ENCODE measurements around the gene MTCL1. TPM values are rescaled to one million over a fixed set of nuclear protein-coding genes. Genes with fewer than 3 reads are reported as not detected.

MTCL1 gene
- total RNA-seq, 1 donor from 2014 or later, result 16.3 TPM

DNA sequence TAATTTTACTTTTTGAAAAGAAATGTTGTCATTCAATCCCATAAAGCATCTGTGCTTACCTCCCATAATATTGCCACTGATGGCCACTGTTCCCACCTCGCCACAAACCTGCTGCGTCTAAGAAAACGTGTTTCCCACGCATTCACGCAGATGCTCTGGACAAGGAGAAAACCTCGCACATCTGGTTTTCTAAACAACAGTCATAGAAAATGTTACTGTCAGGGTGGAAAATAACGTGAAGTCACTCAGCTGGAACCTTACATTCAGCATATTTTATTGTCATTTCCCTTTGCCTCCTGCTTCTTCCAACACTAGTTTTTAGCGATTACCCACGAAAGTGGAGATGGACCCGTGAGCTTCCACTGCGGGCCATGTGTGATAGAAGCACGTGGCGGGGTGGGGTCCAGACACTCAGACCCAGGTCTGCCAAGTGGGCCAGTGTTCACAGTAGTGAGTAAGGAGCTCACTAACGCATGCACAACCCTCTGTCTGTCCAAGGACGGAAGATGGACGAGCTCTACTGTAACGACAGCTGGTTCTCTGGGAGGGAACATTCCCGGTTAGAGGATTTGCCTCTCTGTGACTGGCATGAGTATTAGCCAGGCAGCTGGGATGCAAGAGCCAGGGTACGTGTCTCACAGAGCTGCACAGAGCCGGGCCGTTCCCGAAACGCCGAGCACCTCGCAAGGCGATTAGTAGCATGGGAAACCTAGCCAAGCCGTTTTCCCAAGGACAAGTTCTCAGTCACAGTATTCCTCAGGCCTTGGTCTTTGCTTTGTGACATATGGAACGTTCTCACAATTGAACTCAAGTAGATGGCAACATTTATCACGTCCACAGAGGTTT, 94.5 kb downstream of the MTCL1 start:
- peak; percentile 50 for DNase-seq (ENCODE audit: low spot score)
- intact Hi-C loops (cut with DNase I), result no loop called here

DNA sequence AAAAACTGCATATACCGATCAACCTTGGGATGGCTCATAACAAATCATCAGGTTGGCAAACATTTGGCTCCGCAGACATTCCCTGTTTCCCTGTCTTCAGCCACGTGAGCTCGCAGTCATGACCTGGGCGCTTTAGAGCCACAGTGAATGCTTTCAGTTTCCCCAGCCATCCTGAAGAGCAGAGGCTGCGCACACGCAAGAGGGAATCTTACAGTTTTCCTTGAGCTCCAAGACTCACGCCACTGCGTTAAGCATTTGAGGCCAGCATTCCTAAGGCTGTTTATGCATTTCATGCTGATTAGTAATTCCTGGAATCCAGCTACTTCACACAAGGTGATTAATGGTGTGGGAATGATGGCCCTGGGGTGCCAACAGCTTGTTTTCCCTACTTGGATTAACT, 95.1 kb downstream of the MTCL1 start:
- intact Hi-C loops (cut with DNase I), result no loop called here
- peak; percentile 39 for DNase-seq (ENCODE audit: low spot score)

DNA sequence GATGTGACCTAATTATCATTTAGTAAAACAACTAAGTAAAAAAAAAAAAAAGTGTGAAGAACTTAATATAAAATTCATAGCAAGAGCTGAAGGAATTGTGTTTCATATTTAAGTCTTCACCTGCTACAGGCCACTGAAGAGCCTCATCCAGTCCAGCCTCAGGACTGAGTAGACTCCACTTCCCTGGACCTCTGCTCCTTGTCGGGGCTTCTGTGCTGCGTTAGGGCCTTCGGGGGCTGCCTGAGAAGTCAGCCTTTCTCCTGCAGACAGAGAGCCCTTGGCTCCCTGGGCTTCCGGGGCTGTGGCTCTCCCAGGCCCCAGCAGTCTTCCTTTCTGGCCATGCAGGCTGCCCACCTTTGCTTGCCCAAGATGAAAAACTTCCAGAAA, 95.5 kb downstream of the MTCL1 start:
- intact Hi-C loops (cut with DNase I), result no loop called here
- DNase-seq (ENCODE audit: low spot score), result no peak

- intact Hi-C loops (cut with DNase I), result no loop called here
- peak; percentile 65 for DNase-seq (ENCODE audit: low spot score)
Measured at GRCh38 chr18:8801263-8801901, 96.0 kb downstream of the MTCL1 start.

GRCh38 chr18:8802017-8802672, 96.8 kb downstream of the MTCL1 start:
- intact Hi-C loops (cut with DNase I), result no loop called here
- peak; percentile 5 for DNase-seq (ENCODE audit: low spot score)

- intact Hi-C loops (cut with DNase I), result no loop called here
- DNase-seq (ENCODE audit: low spot score), result no peak
Measured at GRCh38 chr18:8803063-8803795, 97.9 kb downstream of the MTCL1 start.

DNA sequence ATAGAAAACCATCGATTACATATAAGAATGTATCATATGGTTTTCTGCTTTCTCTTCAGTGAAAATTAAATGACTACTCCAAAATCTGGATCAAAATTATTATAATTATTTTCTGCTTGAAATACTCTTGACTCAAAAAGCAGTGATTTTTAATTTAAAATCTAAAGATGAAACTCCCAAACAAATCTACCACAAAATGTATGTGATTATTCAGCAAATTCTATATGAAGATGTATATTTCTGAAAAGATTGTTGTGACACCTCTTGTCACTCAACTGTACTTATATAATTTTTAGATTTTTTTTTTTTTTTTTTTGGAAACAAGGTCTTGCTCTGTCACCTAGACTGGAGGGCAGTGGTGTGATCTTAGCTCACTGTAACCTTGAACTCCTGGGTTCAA, 98.6 kb downstream of the MTCL1 start:
- intact Hi-C loops (cut with DNase I), result no loop called here
- no peak for DNase-seq (ENCODE audit: low spot score)

GRCh38 chr18:8805552-8805951, 100.2 kb downstream of the MTCL1 start:
- intact Hi-C loops (cut with DNase I), result no loop called here
- DNase-seq (ENCODE audit: low spot score), result no peak

GRCh38 chr18:8806100-8806797, 100.9 kb downstream of the MTCL1 start:
- intact Hi-C loops (cut with DNase I), result no loop called here
- peak; percentile 47 for DNase-seq (ENCODE audit: low spot score)

DNA sequence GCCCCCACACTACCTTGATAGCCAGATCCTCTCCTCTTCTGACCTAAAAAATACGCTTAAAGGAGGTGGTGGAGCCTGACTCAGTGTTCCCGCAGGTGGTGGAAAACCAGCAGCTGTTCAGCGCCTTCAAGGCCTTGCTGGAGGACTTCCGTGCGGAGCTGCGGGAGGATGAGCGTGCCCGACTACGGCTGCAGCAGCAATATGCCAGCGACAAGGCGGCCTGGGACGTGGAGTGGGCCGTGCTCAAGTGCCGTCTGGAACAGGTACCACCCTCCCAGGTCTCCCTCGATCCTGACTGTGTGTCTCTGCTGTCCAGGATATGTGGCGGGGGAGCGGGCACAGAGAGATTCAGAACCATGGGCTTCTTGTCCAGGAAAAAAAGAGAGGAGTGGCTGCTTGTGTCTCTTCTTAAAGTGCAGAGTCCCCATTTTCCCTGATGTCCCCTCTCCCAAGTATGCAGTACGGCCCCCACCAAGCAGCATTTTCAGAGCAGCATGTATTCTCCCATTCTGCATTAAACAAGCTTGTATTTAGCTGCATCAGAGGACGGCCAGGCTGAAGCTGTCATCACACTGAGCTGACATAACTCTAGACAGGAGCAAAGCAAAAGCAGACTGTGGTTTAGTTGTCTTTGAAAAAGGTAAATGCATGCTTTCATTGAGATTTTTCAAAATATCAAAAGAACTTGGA, 101.6 kb downstream of the MTCL1 start:
- DNase-seq (ENCODE audit: low spot score), result peak; percentile 68
- intact Hi-C loops (cut with DNase I), result no loop called here

DNA sequence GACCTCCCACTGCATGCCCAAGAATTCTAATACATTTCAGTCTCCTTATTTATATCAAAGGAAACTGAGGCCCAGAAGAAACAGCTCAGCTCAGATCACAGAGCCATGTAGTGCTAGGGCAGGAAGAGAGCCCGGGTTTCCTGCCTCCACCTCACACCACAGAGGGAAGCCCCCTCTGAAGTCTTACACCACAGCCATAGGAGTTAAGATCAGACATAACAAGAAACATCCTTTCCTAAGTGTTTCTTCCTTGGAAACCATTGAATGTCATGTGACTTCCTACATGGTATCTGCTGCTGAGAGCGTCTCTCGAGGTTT, 102.1 kb downstream of the MTCL1 start:
- peak; percentile 22 for DNase-seq (ENCODE audit: low spot score)
- intact Hi-C loops (cut with DNase I), result no loop called here

DNA sequence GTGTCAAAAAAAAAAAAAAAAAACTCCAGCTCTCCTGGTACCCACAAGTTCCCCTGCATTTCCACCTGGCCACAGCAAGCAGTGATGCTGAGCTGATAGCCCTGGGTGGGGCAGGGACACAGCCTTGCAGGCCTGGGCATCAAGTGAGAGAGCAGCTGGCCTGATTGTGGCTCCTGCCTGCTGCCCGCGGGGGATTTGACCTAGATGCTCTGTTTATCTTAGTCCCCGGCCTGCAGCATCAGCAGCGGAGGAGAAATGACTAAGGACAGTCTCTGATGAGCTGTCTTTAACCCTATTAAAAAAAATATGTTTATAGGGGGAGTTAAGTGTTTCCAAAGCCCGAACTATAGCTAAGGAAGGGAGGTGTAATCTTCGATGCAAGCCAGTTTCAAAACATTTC, 102.6 kb downstream of the MTCL1 start:
- peak; percentile 67 for DNase-seq (ENCODE audit: low spot score)
- intact Hi-C loops (cut with DNase I), result no loop called here

DNA sequence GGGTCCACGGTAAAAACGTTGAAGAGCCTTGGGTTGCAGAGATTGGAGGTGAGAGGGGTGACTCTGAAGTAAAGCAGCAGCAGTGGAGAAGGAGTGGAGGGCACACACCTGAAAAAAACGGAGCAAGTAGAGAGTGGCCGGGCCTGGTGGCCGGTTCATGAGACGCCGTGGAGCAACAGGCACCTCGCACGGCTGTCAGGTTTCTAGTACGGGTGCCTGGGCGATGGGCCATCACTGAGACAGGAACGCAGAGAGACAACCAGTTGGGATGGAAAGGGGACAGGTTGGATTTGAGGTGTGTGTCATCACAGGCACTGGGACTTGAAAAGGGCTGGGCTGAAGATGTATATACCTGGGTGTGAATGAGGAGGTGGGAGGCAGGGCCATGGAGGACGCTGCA, 104.2 kb downstream of the MTCL1 start:
- intact Hi-C loops (cut with DNase I), result no loop called here
- peak; percentile 46 for DNase-seq (ENCODE audit: low spot score)

DNA sequence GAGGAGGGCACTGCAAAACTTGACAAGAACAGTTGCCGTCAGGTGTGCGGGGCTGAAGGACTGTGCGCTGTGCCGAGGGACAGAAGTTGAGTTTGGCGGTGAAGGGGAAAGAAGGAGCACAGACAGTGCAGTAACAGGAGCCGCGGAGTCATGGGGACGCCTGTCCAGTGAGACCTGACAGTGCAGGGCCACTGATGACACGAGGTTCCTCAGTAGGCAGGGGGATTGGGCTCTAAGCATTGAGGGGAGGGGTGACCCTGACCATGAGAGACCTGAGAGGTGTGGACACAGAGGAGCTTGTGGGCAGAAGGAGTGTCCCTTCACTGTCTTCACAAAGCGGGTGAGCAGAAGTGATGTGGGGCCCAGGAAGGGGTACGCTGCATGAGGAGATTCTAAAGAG, 104.8 kb downstream of the MTCL1 start:
- DNase-seq (ENCODE audit: low spot score), result peak; percentile 5
- intact Hi-C loops (cut with DNase I), result no loop called here

DNA sequence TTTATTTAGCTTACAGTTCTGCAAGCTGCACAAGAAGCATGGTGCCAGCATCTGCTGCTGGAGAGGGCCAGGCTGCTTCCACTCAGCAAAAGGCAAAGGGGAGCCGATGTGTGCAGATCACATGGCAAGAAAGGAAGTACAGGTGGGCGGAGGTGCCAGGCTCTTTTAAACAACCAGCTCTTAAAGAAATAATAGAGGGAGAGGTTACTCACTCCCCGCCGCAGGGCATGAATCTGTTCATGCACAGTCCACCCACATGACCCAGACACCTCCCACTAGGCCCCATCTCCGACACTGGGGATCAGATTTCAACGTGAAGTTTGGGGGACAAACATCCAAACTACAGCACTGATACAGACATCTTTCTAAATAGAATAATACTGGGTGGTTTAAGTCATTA, 105.8 kb downstream of the MTCL1 start:
- intact Hi-C loops (cut with DNase I), result no loop called here
- peak; percentile 50 for DNase-seq (ENCODE audit: low spot score)

DNA sequence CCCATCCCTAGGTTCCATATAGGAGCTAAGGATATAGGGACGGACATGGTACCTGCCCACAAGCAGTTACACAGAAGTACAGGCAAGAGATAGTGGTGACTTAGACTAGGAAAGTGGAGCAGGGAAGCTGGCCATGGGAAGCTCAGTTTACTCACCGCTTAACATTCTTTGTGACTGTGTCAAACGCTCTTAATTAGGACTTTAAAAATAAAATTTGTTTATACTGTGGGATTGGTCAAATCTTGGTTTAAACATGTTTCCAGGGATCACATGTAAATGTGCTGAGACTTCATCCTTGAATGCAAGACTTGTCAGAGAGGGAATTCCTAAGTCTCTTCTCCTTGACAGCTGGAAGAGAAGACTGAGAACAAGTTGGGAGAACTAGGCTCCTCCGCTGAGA, 107.3 kb downstream of the MTCL1 start:
- DNase-seq (ENCODE audit: low spot score), result no peak
- intact Hi-C loops (cut with DNase I), result no loop called here

DNA sequence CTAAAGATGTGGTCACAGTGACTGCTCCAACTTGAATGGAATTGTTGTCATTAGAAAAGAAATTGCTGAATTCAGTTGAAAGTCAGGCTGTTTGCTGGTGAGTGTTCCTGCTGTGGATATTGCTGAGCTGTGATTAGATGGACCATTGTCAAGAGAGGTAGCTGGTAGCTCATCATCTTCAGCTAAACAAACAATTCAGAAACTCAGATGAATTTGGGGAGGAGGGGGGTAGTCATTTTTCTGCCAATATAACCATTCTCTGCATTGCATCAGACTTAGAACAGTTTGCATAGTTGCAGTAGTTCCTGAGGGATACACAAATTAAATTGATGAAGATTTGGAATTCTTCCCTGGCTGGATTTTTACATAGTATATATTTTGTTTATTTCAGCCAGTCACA, 108.3 kb downstream of the MTCL1 start:
- intact Hi-C loops (cut with DNase I), result no loop called here
- no peak for DNase-seq (ENCODE audit: low spot score)

DNA sequence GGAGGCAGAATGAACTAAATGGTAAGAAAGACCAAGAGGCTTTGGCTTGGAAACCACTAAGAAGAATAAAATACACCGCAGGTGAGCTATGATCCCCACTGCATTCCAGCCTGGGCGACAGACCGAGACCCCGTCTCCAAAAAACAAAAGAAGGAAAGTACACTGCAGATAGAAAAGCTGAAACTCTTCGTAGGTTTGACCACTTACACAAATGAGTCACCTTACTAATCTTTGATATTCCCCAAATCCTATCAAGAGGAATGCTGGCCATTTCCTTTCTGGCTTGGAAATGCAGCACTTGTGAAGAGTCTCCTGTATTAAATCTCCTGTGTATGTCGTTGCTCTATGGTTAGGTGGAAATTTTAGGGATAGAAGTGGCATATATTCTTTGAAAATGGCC, 108.8 kb downstream of the MTCL1 start:
- DNase-seq (ENCODE audit: low spot score), result peak; percentile 22
- intact Hi-C loops (cut with DNase I), result no loop called here

- intact Hi-C loops (cut with DNase I), result no loop called here
Measured at GRCh38 chr18:8816220-8816619, 110.9 kb downstream of the MTCL1 start.

More at GRCh38 chr18:8816220-8816619, 110.9 kb downstream of the MTCL1 start:
- DNase-seq (ENCODE audit: low spot score), result peak; percentile 19

All from cardiac septum (tissue), 1 donor.